Omental fat pad (tissue), 4 donors: ENCODE data around the gene PSMC3IP. TPM values are rescaled to one million over a fixed set of nuclear protein-coding genes. Genes with fewer than 3 reads are reported as not detected.

Experiments used
- ATAC-seq: fragments of 150-250 bp; one replicate; pipeline ENCODE4 v1.9.1; 2016; ENCODE audit warnings: mild to moderate bottlenecking, moderate library complexity; ENCODE audit not compliant: low FRiP score
- DNase-seq: peaks from one replicate; pipeline ENCODE4 v3.0.0-alpha.2; 2019; ENCODE audit warnings: low spot score
- CTCF ChIP-seq, 3 donors: fragments of 450-650 bp; IDR thresholded peaks; one replicate each; pipeline ENCODE4 v1.5.1; 2016 to 2017; ENCODE audit warnings: antibody characterized with exemption in 3 of 3, mild to moderate bottlenecking in 3 of 3, moderate library complexity in 2 of 3
- total RNA-seq, 4 donors: library from RNA; depleted of rRNA; stranded (reverse); fragments of >200 nt; gene quantifications; one replicate each; pipeline ENCODE4 v1.1.0, GENCODE V29; 2016

PSMC3IP gene
- total RNA-seq, 4 donors from 2014 or later = 1.7 to 4.7 (median 3.3) TPM

GRCh38 chr17:42536372-42537155, 41.0 kb downstream of the PSMC3IP start:
- TF ChIP-seq CTCF (IDR thresholded peaks at IDR 0.05) = no peak
- no peak for DNase-seq
- peak; percentile 81 for ATAC-seq

- peak; percentile 92 for ATAC-seq
- TF ChIP-seq CTCF (IDR thresholded peaks at IDR 0.05) = no peak
- peak; percentile 92 for DNase-seq
Measured at GRCh38 chr17:42536048-42536371, 41.5 kb downstream of the PSMC3IP start, which contains the start of gene NAGLU. Gene NAGLU, plus strand, starts transcription at chr17:42536241. Its CDS starts 32 bp downstream, at chr17:42536273.

DNA sequence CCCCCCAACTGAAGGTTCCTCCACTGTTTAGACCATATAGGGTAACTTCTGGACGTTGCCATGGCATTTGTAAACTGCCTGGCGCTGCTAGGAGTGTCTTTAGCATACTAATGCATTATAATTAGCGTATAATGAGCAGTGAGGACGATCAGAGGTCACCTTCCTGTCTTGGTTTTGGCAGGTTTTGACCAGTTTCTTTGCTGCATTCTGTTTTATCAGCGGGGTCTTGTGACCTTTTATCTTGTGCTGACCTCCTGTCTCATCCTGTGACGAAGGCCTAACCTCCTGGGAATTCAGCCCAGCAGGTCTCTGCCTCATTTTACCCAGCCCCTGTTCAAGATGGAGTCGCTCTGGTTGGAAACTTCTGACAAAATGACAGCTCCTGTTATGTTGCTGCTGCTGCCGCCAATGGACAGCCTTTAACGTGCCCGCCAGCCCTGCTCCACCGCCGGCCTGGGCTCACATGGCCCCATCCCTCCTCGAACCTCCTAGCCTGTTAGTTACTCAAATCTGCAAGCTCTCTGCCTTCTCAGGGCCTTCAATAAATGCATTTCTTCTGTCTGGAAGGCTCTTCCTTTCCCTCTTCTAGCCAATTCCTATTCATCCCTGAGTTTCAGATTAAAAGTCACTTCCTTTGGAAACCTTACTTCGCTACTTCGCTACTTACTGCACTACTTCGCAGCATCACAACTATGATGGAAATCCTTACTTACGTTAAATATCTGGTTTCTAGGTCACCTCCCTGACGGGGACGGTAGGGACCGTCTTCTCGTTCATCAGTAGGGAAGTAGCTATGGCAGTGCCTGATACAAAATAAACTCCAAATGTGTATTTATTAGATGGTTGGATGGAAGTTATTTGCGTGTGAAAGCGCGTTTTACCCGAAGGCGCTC, 42.1 kb downstream of the PSMC3IP start:
- ATAC-seq = no peak
- DNase-seq = no peak
- TF ChIP-seq CTCF (IDR thresholded peaks at IDR 0.05) = no peak

DNA sequence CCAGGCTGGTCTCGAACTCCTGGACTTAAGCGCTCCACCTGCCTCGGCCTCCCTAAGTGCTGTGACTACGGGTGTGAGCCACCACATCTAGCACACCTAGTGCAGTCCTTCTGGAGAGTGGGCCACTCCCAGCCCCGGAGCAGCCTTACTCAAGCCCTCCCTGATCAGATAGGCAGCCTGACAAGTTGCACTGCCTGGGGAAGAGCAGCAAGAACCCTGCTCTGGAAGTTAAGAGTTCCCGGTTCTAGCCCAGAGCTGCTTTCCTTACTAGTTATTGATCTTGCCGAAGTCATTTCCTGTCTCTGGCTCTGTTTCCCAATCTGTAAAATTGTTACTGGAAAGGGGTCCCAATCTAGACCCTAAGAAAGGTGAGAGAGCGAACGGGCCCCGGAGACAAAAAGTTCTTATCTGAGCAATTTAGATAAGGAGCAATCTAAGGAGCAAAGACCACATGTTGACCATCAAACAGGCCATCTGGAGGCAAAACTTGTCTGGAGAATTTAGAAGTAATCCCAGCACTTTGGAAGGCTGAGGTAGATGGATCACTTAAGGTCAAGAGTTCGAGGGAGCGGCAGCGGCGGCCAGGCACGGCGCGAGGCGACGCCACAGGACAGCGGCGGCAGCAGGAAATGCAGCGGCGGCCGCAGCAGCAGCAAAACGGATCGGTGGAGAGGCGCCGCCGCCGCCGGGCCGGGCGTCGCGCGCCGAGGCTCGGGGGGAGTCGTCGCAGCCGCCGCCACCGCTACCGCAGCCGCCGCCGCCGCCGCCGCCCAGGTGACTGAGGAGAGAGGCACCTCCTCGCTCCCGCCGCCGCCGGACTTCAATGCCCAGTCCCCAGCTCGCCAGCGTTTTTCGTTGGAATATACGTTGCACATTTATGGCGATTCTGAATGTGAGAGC, 45.8 kb downstream of the PSMC3IP start:
- no peak for DNase-seq
- peak; percentile 46 for ATAC-seq
- TF ChIP-seq CTCF (IDR thresholded peaks at IDR 0.05) = peak in 1 of 3 donors; percentile 15

DNA sequence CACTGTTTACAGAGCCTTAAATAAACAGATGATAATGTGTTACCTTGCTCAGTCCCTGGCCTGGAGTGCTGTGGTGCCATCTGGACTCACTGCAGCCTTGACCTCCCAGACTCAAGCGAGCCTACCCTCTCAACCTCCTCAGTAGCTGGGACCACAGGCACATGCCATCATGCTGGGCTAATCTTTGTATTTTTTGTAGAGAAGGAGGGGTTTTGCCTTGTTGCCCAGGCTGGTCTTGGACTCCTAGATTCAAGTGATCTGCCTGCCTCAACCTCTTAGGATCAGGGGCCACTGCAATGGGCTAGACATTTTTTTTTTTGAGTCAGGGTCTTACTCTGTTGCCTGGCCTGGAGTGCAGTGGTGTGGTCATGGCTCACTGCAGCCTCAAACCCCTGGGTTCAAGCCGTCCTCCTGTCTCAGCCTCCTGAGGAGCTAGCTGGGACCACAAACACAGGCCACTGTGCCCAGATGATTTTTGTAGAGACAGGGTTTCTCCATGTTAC, 46.5 kb downstream of the PSMC3IP start:
- no peak for TF ChIP-seq CTCF (IDR thresholded peaks at IDR 0.05)
- no peak for DNase-seq
- no peak for ATAC-seq

GRCh38 chr17:42529061-42529460, 48.5 kb downstream of the PSMC3IP start:
- TF ChIP-seq CTCF (IDR thresholded peaks at IDR 0.05) = no peak
- DNase-seq (no peak), ATAC-seq (no peak)
